Upper lobe of left lung (tissue), 6 donors: ENCODE results near the gene CCDC81. TPM values are rescaled to one million over a fixed set of nuclear protein-coding genes. Genes with fewer than 3 reads are reported as not detected.

Source experiments
- ATAC-seq, 2 donors: fragments of 200-7000 bp; cut with Tn5 transposase; one replicate each; pipeline ENCODE4 v1.9.1; 2022; ENCODE audit warnings: mild to moderate bottlenecking in 2 of 2, moderate library complexity in 2 of 2; ENCODE audit not compliant: low FRiP score in 2 of 2
- DNase-seq, 2 donors: peaks; one replicate each; pipeline ENCODE4 v3.0.0-alpha.2; 2019 to 2020
- H3K27ac ChIP-seq, 4 donors: fragments of 200-600 bp; sonication (generic); one replicate each; pipeline ENCODE4 v1.5.1; 2016 to 2019
- H3K27me3 ChIP-seq, 4 donors: fragments of 200-600 bp; sonication (generic); one replicate each; pipeline ENCODE4 v1.5.1; 2017 to 2019
- H3K36me3 ChIP-seq, 4 donors: fragments of 200-600 bp; sonication (generic); one replicate each; pipeline ENCODE4 v1.5.1; 2016 to 2019
- H3K4me1 ChIP-seq, 4 donors: fragments of 200-600 bp; sonication (generic); one replicate each; pipeline ENCODE4 v1.5.1; 2018 to 2019
- H3K4me3 ChIP-seq, 4 donors: fragments of 200-600 bp; sonication (generic); one replicate each; pipeline ENCODE4 v1.5.1; 2017 to 2019; ENCODE audit warnings: mild to moderate bottlenecking in 2 of 4, moderate library complexity in 1 of 4
- H3K9me3 ChIP-seq, 4 donors: fragments of 200-600 bp; sonication (generic); one replicate each; pipeline ENCODE4 v1.5.1; 2018 to 2019
- CTCF ChIP-seq, 6 experiments: fragments of 450-650 bp in 4 of 6; fragments of 200-600 bp in 2 of 6; sonication (generic) in 2 of 6; IDR thresholded peaks; one replicate each; pipeline ENCODE4 v1.5.1; 2016 to 2019; ENCODE audit warnings: antibody characterized with exemption in 6 of 6
- EP300 ChIP-seq, 4 donors: sonication (generic); formaldehyde crosslinking; IDR thresholded peaks; one replicate each; pipeline ENCODE4 v1.5.1; 2017; ENCODE audit warnings: antibody characterized with exemption in 4 of 4, control low read depth in 2 of 4
- POLR2A ChIP-seq, 4 donors: fragments of 450-650 bp; IDR thresholded peaks; one replicate each; pipeline ENCODE4 v1.5.1; 2016 to 2017; ENCODE audit warnings: antibody characterized with exemption in 4 of 4, mild to moderate bottlenecking in 2 of 4
- POLR2AphosphoS5 ChIP-seq, 2 donors: sonication (generic); formaldehyde crosslinking; IDR thresholded peaks; one replicate each; pipeline ENCODE4 v1.5.1; 2017; ENCODE audit warnings: antibody characterized with exemption in 2 of 2
- WGBS, 2 donors: methylation state at CpG; one replicate each; pipeline ENCODE4 v1.1.5; 2017 to 2018; 5-methylcytosine and 5-hydroxymethylcytosine counted together
- total RNA-seq, 6 donors: library from RNA; depleted of rRNA in 4 of 6; stranded (reverse); fragments of >200 nt in 4 of 6; gene quantifications; one replicate each; pipeline versions ENCODE4 v1.1.0 to v1.2.1, GENCODE V29; 2016 to 2021
- donor health status: DM: no; HTN: no; CAD: no; lungs with moderate emphysema.
- donor health status: DM: no; HTN: yes; CAD: no; lungs with severe emphysema.

The CCDC81 gene
- total RNA-seq, 6 donors from 2014 or later = 0.52 to 10.5 (median 2.7) TPM

DNA sequence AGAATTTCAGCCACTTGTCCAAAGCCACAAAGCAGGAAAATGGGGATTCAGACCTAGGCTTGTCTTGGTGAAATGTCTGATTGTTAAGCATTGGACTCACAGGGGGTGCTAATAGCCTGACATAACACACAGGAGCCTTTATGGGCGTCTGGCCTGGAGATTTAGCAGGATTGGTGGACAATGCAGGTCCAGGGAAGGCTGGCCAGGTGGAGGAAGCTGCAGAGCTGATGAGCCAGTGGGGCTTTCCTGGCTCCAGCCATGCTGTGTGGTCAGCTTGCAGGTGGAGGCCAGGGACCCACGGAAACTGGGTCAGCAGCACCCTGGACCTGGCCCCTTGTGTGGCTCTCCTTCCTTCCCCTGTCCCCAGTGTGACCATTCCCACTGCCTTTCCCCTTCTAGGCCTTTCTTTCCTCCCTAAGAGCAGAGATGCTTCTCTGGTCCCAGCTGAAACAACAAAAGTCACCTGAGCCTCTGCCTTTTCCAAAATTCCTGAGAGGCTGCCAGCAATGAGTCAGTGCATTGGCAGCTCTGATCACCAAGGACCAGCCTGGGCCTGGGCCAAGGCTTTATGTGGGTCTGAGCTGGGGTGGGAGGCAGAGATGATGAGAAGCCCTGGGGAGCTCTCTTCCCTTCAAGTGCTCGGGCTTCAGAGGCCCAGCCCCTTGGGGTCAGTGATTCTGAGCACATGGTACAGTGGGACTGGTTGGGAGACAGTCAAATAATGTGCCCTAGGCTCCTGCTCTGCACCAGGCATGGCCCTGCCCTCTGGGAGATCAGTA is 85.2 kb downstream of the CCDC81 start:
- ATAC-seq (peak; percentile 25 to 41), DNase-seq (no peak)
- WGBS, 2 donors = 55 to 79% methylated on average over 2 to 3 of the region's 3 CpGs
- no peaks in the 10 kb centered on the region for H3K36me3 ChIP-seq
- H3K27ac ChIP-seq = no peak overlapping the region
- TF ChIP-seq EP300 (IDR thresholded peaks at IDR 0.05) = no peak
- TF ChIP-seq POLR2A (IDR thresholded peaks at IDR 0.05) = no peak
- TF ChIP-seq POLR2AphosphoS5 (IDR thresholded peaks at IDR 0.05) = no peak
- TF ChIP-seq CTCF (IDR thresholded peaks at IDR 0.05) = no peak
- no peak overlapping the region for H3K4me3 ChIP-seq
- no peaks in the 10 kb centered on the region for H3K27me3 ChIP-seq
- peaks cover 5 to 18% (median 13%) of the 10 kb centered on the region in 4 donors for H3K4me1 ChIP-seq
- no peaks in the 10 kb centered on the region for H3K9me3 ChIP-seq

DNA sequence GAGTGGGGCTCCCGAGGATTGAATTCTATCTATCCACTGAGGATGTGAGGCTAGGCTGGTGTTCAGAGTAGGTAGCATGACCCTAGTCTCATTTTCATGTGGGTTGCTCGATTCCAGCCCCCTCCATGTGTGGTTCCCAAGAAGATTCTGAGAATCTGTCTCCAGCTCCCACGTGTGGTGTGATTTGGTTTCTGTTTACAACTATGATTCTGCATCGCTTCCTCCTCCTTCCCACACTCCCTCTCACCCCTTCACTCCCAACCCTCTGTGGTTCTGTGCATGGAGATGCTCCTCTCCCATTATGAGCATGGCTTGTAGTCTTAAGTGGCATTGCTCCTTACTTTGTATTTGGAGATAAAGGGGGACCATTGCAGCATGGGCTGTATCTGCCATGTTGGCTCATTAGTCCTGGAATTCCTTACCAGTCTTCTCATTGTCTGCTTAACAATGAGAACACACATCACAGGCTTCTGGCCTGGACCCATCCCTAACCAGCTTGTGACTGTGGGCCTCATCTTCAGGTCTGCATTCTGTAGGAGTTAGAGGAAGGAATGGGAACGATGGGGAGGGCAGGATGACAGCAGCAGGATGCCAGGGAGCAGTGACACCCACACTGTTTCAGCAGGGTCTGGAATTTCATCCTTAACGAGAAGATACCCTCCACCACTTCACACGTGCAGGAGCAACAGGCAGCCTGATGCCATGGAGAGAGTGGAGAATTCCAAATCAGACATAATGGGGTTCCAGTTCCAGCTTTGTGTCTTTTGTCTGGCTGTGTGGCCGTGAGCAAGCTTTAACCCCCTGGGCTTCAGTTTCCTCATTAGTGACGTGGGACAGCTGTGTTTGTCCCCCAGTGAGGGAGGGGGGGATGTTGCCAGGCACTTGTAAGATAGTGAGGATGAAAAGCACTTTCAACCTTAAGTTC is 86.0 kb downstream of the CCDC81 start:
- 75 to 78% methylated on average over 8 to 9 of the region's 9 CpGs for WGBS, 2 donors
- no peaks in the 10 kb centered on the region for H3K9me3 ChIP-seq
- no peak for DNase-seq
- no peak overlapping the region for H3K4me3 ChIP-seq
- H3K36me3 ChIP-seq = no peaks in the 10 kb centered on the region
- TF ChIP-seq EP300 (IDR thresholded peaks at IDR 0.05) = no peak
- no peak for TF ChIP-seq POLR2AphosphoS5 (IDR thresholded peaks at IDR 0.05)
- TF ChIP-seq POLR2A (IDR thresholded peaks at IDR 0.05) = no peak
- TF ChIP-seq CTCF (IDR thresholded peaks at IDR 0.05) = no peak
- no peaks in the 10 kb centered on the region for H3K27me3 ChIP-seq
- H3K4me1 ChIP-seq = peaks cover 5 to 18% (median 13%) of the 10 kb centered on the region in 4 donors
- H3K27ac ChIP-seq = no peak overlapping the region
- ATAC-seq = no peak

DNA sequence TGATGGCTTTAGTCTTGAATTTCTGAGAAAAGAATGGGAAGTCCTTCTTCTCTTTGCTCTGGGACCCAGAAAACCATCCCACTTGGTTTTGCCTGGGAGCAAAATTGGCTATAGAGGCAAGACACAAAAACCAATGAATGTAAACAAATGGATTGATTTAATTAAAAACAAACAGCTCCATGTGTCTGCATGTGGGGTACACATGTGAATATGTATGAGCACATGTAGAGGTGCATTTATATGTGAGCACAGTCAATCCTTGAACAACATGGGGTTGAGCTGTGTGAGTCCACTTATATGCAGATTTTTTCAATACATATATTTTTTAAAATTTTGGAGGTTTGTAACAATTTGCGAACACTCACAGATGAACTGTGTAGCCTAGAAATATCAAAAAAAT is 87.2 kb downstream of the CCDC81 start:
- DNase-seq (no peak), ATAC-seq (no peak)
- H3K27me3 ChIP-seq = no peaks in the 10 kb centered on the region
- no peak for TF ChIP-seq POLR2AphosphoS5 (IDR thresholded peaks at IDR 0.05)
- TF ChIP-seq CTCF (IDR thresholded peaks at IDR 0.05) = no peak
- no peak for TF ChIP-seq EP300 (IDR thresholded peaks at IDR 0.05)
- WGBS, 2 donors = 100% methylated on average over 1 of the region's 1 CpG
- no peak overlapping the region for H3K27ac ChIP-seq
- no peak overlapping the region for H3K4me3 ChIP-seq
- peaks cover 5 to 18% (median 8%) of the 10 kb centered on the region in 4 donors for H3K4me1 ChIP-seq
- H3K36me3 ChIP-seq = no peaks in the 10 kb centered on the region
- H3K9me3 ChIP-seq = no peaks in the 10 kb centered on the region

DNA sequence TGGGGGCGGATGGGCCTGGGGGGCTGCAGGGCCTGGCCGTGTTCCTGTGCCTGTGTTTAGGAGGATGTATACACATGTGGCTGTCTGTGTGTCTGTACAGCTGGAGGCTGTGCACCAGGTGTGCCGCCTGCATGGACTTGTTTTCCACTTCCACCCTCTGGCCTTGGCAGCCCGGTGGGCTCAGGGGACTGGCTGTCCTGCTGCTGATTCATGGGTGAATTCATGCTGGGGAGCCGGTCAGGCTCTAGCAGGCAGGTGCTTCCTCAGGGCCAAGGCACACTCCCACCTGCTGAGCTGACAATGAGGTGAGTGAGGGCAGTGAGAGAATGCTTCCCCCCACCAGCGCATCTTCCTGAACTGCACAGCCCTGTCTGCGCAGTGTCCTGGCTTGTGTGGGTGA is 88.4 kb downstream of the CCDC81 start:
- Histone ChIP-seq H3K4me1 (peaks cover 0 to 13% (median 7%) of the 10 kb centered on the region in 4 donors), H3K27ac (no peak overlapping the region), H3K4me3 (no peak overlapping the region), H3K36me3 (no peaks in the 10 kb centered on the region), H3K27me3 (no peaks in the 10 kb centered on the region), H3K9me3 (no peaks in the 10 kb centered on the region)
- TF ChIP-seq EP300 (IDR thresholded peaks at IDR 0.05) = no peak
- TF ChIP-seq CTCF (IDR thresholded peaks at IDR 0.05) = no peak
- no peak for TF ChIP-seq POLR2AphosphoS5 (IDR thresholded peaks at IDR 0.05)
- no peak for TF ChIP-seq POLR2A (IDR thresholded peaks at IDR 0.05)
- WGBS, 2 donors = 90 to 93% methylated on average over 4 to 7 of the region's 7 CpGs
- ATAC-seq = no peak
- DNase-seq = peak in 1 of 2 donors; percentile 48
